Body of pancreas (tissue), 4 donors: ENCODE data around the gene DFFB. TPM values are rescaled to one million over a fixed set of nuclear protein-coding genes. Genes with fewer than 3 reads are reported as not detected.
A peak's percentile ranks its signal among the peaks of the same experiment; 100 is the strongest.

Experiments
- ATAC-seq: fragments of 150-250 bp; one replicate; pipeline ENCODE4 v1.9.1; 2016
- DNase-seq, 4 donors: peaks; one replicate each; pipeline ENCODE4 v3.0.0-alpha.2; 2019
- H3K27ac ChIP-seq, 4 donors: fragments of 200-600 bp; sonication (generic); 1 replicate in 3 of 4; 2 replicates in 1 of 4; pipeline versions ENCODE4 v1.5.1 to v1.6.1; 2016 to 2019; ENCODE audit warnings: mild to moderate bottlenecking in 1 of 4, mixed read lengths in 1 of 4, moderate library complexity in 1 of 4
- H3K27me3 ChIP-seq, 2 donors: fragments of 200-600 bp; sonication (generic); one replicate each; pipeline ENCODE4 v1.6.0; 2016; ENCODE audit warnings: mild to moderate bottlenecking in 1 of 2
- H3K36me3 ChIP-seq, 2 donors: fragments of 200-600 bp; sonication (generic); replicated peaks in 1 of 2; 2 replicates each; pipeline ENCODE4 v1.5.1; 2016; ENCODE audit warnings: low read depth in 2 of 2; ENCODE audit not compliant: insufficient read depth in 1 of 2
- H3K4me1 ChIP-seq: fragments of 200-600 bp; sonication (generic); one replicate; pipeline ENCODE4 v1.6.0; 2016
- H3K4me3 ChIP-seq, 2 donors: fragments of 200-600 bp; sonication (generic); 1 replicate in 1 of 2; 2 replicates in 1 of 2; pipeline ENCODE4 v1.5.1; 2016 to 2019
- H3K9me3 ChIP-seq, 3 donors: fragments of 200-600 bp; sonication (generic); 1 replicate in 2 of 3; 2 replicates in 1 of 3; pipeline ENCODE4 v1.5.1; 2016
- CTCF ChIP-seq, 7 experiments: fragments of 450-650 bp in 4 of 7; fragments of 200-600 bp in 3 of 7; sonication (generic) in 3 of 7; IDR thresholded peaks; one replicate each; pipeline ENCODE4 v1.5.1; 2016 to 2019; ENCODE audit warnings: antibody characterized with exemption in 7 of 7
- POLR2A ChIP-seq, 3 donors: fragments of 450-650 bp; IDR thresholded peaks; one replicate each; pipeline ENCODE4 v1.6.1; 2016; ENCODE audit warnings: antibody characterized with exemption in 3 of 3, mild to moderate bottlenecking in 2 of 3
- WGBS, 2 donors: methylation state at CpG; one replicate each; pipeline ENCODE4 v1.1.5; 2017; 5-methylcytosine and 5-hydroxymethylcytosine counted together
- intact Hi-C: fragments of 100-400 bp; cut with DNase I; formaldehyde crosslinking; loops from one replicate; pipeline ENCODE4 v1.15.1; 2023
- total RNA-seq, 2 donors: library from RNA; depleted of rRNA; stranded (reverse); fragments of >200 nt; gene quantifications; one replicate each; pipeline ENCODE4 v1.1.0, GENCODE V29; 2016

Gene DFFB
- total RNA-seq, 2 donors from 2014 or later: 6.5 to 13.5 TPM

DNA sequence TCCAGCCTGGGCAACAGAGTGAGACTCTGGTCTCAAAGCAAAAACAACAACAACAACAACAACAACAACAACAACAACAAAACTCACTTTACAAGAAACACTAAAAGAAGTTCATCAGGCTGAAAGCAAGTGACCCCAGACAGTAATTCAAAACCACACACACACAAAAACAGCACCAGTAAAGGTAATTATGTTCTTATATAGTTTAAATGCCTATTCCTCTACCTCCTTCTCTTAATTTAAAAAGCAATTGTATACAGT is 41.1 kb downstream of the DFFB start:
- Histone ChIP-seq H3K36me3 (no peaks in the 10 kb centered on the region), H3K4me3 (no peak overlapping the region), H3K4me1 (peaks cover 7% of the 10 kb centered on the region), H3K9me3 (no peaks in the 10 kb centered on the region), H3K27ac (no peak overlapping the region), H3K27me3 (no peaks in the 10 kb centered on the region)
- intact Hi-C loops: no loop called here
- no peak for TF ChIP-seq POLR2A (IDR thresholded peaks at IDR 0.05)
- DNase-seq: no peak
- no peak for ATAC-seq

DNA sequence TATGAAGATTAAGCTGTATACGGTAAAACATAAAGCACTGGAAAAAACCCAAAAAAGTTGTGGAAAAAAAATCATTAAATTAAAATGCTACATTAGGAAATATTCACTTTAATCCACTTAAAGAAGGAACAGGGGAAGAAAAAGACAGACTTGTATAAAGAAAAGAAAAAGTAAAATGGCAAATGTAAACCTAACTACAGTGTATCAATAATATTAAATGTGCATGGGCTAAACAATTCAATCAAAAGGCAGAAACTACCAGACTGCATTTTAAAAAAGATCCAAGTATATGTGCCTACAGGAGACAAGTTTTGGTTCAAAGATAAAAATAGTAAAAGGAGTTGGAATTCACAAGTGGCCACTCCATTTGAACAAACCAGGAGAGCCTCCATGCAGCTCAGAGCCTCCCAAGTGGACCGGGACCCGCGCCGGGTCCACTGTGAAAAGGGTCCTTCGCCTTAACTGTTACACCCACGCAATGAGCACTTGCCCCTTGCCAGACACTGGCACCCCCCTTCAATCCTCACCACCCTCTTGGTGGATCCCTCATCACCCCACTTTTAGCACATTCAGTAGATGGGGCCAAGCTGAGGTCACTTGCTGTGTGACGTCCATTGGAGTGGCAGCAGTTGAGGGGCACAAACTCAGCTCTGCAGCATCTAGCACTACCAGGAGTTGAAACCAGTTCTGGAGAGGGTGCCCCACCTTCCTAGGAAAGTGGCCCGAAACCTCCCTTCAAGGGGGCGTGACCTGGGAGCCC is 41.9 kb downstream of the DFFB start:
- DNase-seq (no peak), ATAC-seq (no peak)
- no peaks in the 10 kb centered on the region for H3K27me3 ChIP-seq
- peaks cover 11% of the 10 kb centered on the region for H3K4me1 ChIP-seq
- no peaks in the 10 kb centered on the region for H3K9me3 ChIP-seq
- H3K36me3 ChIP-seq: no peaks in the 10 kb centered on the region
- 19 to 51% methylated on average over 4 to 10 of the region's 10 CpGs for WGBS, 2 donors
- peak overlapping the region; percentile 30 to 63 for H3K4me3 ChIP-seq
- H3K27ac ChIP-seq: peak overlapping the region in 3 of 4 donors; percentile 97 to 98 (median 98)
- intact Hi-C loops: no loop called here
- TF ChIP-seq CTCF (IDR thresholded peaks at IDR 0.05) (no peak), POLR2A (IDR thresholded peaks at IDR 0.05) (no peak)

DNA sequence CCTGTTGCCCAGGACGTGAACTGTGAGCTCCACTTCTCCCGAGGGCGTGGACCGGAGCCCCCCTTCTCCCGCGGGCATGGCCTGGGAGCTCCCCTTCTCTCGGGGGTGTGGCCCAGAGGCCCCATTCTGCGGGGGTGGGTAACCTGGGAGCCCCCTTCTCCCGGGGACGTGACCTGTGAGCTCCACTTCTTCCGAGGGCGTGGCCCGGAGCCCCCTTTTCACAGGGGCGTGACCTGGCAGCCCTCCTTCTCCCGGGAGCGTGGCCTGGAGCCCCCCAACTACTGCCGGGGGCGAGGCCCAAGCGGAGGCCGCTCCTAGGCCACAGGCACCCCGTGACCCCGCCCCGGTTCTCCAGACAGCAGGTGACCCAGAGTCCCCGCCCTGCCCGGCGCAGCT is 42.5 kb downstream of the DFFB start:
- Histone ChIP-seq H3K27ac (peak overlapping the region; percentile 93 to 98 (median 98)), H3K4me1 (peaks cover 11% of the 10 kb centered on the region), H3K4me3 (peak overlapping the region; percentile 30 to 63), H3K36me3 (no peaks in the 10 kb centered on the region), H3K27me3 (no peaks in the 10 kb centered on the region), H3K9me3 (no peaks in the 10 kb centered on the region)
- 0 to 1% methylated on average over 5 to 25 of the region's 26 CpGs for WGBS, 2 donors
- intact Hi-C loops: no loop called here
- no peak for ATAC-seq
- no peak for TF ChIP-seq CTCF (IDR thresholded peaks at IDR 0.05)
- no peak for TF ChIP-seq POLR2A (IDR thresholded peaks at IDR 0.05)
- DNase-seq: no peak

DNA sequence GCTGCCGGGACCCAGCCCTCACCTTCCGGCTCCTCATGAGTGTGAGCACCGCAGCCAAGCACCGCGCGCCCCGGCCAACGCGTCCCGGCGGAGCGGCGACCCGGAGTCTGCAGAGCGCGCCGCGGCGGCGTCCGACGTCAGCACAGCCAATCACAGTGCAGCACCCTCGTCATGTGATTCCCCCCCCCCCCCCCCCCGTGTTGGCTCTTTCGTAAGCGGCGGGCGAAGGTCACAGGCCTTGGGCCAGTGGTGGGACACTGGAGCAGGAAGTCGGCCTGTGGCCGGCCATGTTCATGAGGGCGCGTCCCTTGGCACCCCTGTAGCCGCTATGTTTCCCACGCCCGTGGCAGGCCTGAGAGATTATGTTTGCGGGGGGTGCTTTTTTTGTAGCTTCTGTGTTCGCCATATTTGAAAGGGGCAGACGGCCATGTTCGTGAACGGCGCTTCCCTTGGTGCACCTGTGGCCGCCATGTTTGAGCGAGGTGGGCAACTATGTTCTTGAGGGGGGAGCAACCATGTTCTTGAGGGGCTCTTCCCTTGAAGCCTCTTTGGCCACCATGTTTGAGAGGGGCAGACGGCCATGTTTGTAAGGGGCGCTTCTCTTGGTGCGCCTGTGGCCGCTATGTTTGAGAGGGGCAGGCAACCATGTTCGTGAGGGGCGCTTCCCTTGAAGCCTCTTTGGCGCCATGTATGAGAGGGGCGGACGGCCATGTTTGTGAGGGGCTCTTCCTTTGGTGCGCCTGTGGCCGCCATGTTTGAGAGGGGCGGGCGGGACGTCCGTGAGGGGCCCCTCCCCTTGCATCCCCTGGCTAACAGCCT is 43.1 kb downstream of the DFFB start, which contains the start of gene C1orf174:
TSS of gene C1orf174 (minus strand) at position 123 of the 819 bp plus-strand sequence. CDS start at position 37, 86 bp downstream.
- H3K9me3 ChIP-seq: no peaks in the 10 kb centered on the region
- intact Hi-C loops: no loop called here
- peak; percentile 86 for ATAC-seq
- no peaks in the 10 kb centered on the region for H3K36me3 ChIP-seq
- peak within 1 kb of the TSS; percentile 93 to 98 (median 98) for H3K27ac ChIP-seq
- TF ChIP-seq POLR2A (IDR thresholded peaks at IDR 0.05): peak in 2 of 3 donors; percentile 71 to 76
- no peak for TF ChIP-seq CTCF (IDR thresholded peaks at IDR 0.05)
- H3K27me3 ChIP-seq: no peaks in the 10 kb centered on the region
- peak; percentile 95 to 97 (median 96) for DNase-seq
- peak within 1 kb of the TSS; percentile 63 to 90 for H3K4me3 ChIP-seq
- peaks cover 11% of the 10 kb centered on the region for H3K4me1 ChIP-seq
- WGBS, 2 donors: 0% methylated on average over 8 to 36 of the region's 58 CpGs

GRCh38 chr1:3900969-3901529 is 43.8 kb downstream of the DFFB start:
- no peaks in the 10 kb centered on the region for H3K27me3 ChIP-seq
- intact Hi-C loops: no loop called here
- TF ChIP-seq POLR2A (IDR thresholded peaks at IDR 0.05) (peak in 2 of 3 donors; percentile 29 to 46), CTCF (IDR thresholded peaks at IDR 0.05) (peak in 1 of 7 experiments; percentile 7)
- peak overlapping the region; percentile 63 to 90 for H3K4me3 ChIP-seq
- H3K9me3 ChIP-seq: no peaks in the 10 kb centered on the region
- H3K36me3 ChIP-seq: no peaks in the 10 kb centered on the region
- peaks cover 11% of the 10 kb centered on the region for H3K4me1 ChIP-seq
- DNase-seq (peak; percentile 99 to 100 (median 99)), ATAC-seq (peak; percentile 82)
- H3K27ac ChIP-seq: peak overlapping the region; percentile 93 to 98 (median 98)
- 0% methylated on average over 7 to 37 of the region's 51 CpGs for WGBS, 2 donors
